GM23338 (cell line): ENCODE data around the gene KRT9. TPM values are rescaled to one million over a fixed set of nuclear protein-coding genes. Genes with fewer than 3 reads are reported as not detected.
A peak's percentile ranks its signal among the peaks of the same experiment; 100 is the strongest.

Source experiments
- ATAC-seq: fragments of 200-7000 bp; cut with Tn5 transposase; 3 replicates; pipeline ENCODE4 v1.9.1; 2020
- DNase-seq: peaks from one replicate; pipeline ENCODE4 v3.0.0-alpha.2; 2015; ENCODE audit warnings: low spot score
- H2AFZ ChIP-seq: fragments of 200-600 bp; sonication (generic); 2 replicates; pipeline ENCODE4 v1.8.0; 2016; ENCODE audit warnings: antibody characterized with exemption, mild to moderate bottlenecking, moderate library complexity
- H3F3A ChIP-seq: fragments of 200-600 bp; sonication (generic); replicated peaks from 2 replicates; pipeline ENCODE4 v1.8.0; 2017; ENCODE audit warnings: antibody characterized with exemption, mixed run types, low read depth
- H3K27ac ChIP-seq: fragments of 200-600 bp; sonication (generic); 2 replicates; pipeline ENCODE4 v1.6.1; 2016; ENCODE audit warnings: low read depth
- H3K27me3 ChIP-seq: fragments of 200-600 bp; sonication (generic); 2 replicates; pipeline ENCODE4 v1.8.0; 2016; ENCODE audit warnings: mild to moderate bottlenecking, mixed run types, moderate library complexity; ENCODE audit not compliant: insufficient read depth
- H3K36me3 ChIP-seq: fragments of 200-600 bp; sonication (generic); 2 replicates; pipeline ENCODE4 v1.8.0; 2016; ENCODE audit warnings: mild to moderate bottlenecking; ENCODE audit not compliant: insufficient read depth
- H3K4me1 ChIP-seq: fragments of 200-600 bp; sonication (generic); 2 replicates; pipeline ENCODE4 v1.8.0; 2016; ENCODE audit warnings: mild to moderate bottlenecking, moderate library complexity; ENCODE audit not compliant: insufficient read depth
- H3K4me2 ChIP-seq: fragments of 200-600 bp; sonication (generic); 2 replicates; pipeline ENCODE4 v1.7.1; 2017; ENCODE audit warnings: mixed run types
- H3K4me3 ChIP-seq: fragments of 200-600 bp; sonication (generic); 2 replicates; pipeline ENCODE4 v1.6.1; 2016; ENCODE audit warnings: mixed run types
- H3K79me2 ChIP-seq: fragments of 200-600 bp; sonication (generic); replicated peaks from 2 replicates; pipeline ENCODE4 v1.8.0; 2017; ENCODE audit warnings: mild to moderate bottlenecking; ENCODE audit not compliant: insufficient read depth
- H3K9me2 ChIP-seq: fragments of 200-600 bp; sonication (generic); 2 replicates; pipeline ENCODE4 v1.8.0; 2017; ENCODE audit not compliant: insufficient read depth
- H4K20me1 ChIP-seq: fragments of 200-600 bp; sonication (generic); replicated peaks from 2 replicates; pipeline ENCODE4 v1.8.0; 2017; ENCODE audit warnings: mild to moderate bottlenecking; ENCODE audit not compliant: insufficient read depth
- H3K27ac Mint-ChIP-seq: 2 replicates; pipeline ENCODE4 v1.8.0; 2020; ENCODE audit warnings: inconsistent platforms, mild to moderate bottlenecking, moderate library complexity, mixed read lengths
- H3K27me3 Mint-ChIP-seq: 3 replicates; pipeline ENCODE4 v1.8.0; 2022; ENCODE audit warnings: low read depth, mild to moderate bottlenecking, moderate library complexity, mixed read lengths, inconsistent platforms; ENCODE audit not compliant: insufficient read depth, poor library complexity
- H3K36me3 Mint-ChIP-seq: 3 replicates; pipeline ENCODE4 v1.8.0; 2021; ENCODE audit warnings: low read depth, mild to moderate bottlenecking, inconsistent platforms, moderate library complexity, mixed read lengths
- H3K4me1 Mint-ChIP-seq: 3 replicates; pipeline ENCODE4 v1.8.0; 2020; ENCODE audit warnings: mild to moderate bottlenecking, inconsistent platforms, mixed read lengths
- H3K4me3 Mint-ChIP-seq: 3 replicates; pipeline ENCODE4 v1.8.0; 2021; ENCODE audit warnings: moderate library complexity, mild to moderate bottlenecking, inconsistent platforms, mixed read lengths
- H3K9me3 Mint-ChIP-seq: 3 replicates; pipeline ENCODE4 v1.8.0; 2020; ENCODE audit warnings: moderate library complexity, mild to moderate bottlenecking, inconsistent platforms, mixed read lengths
- CREB1 ChIP-seq: fragments of 250-450 bp; sonication (Bioruptor Pico); IDR thresholded peaks from 2 replicates; pipeline ENCODE4 v1.5.0; 2020; ENCODE audit warnings: low read depth, mild to moderate bottlenecking, moderate library complexity
- EZH2phosphoT487 ChIP-seq: fragments of 200-600 bp; sonication (generic); IDR thresholded peaks from one replicate; pipeline ENCODE4 v1.8.1; 2018; ENCODE audit warnings: antibody characterized with exemption; ENCODE audit not compliant: unreplicated experiment
- JUNB ChIP-seq: IDR thresholded peaks from one replicate; pipeline ENCODE4 v1.6.1; 2016; ENCODE audit warnings: antibody characterized with exemption; ENCODE audit not compliant: unreplicated experiment
- NANOG ChIP-seq: IDR thresholded peaks from 2 replicates; pipeline ENCODE4 v1.6.1; 2016; ENCODE audit warnings: antibody characterized with exemption, borderline replicate concordance
- polyA plus RNA-seq: library from polyadenylated mRNA; unstranded; fragments of >200 nt; fragmentation: Nextera tagmentation; extraction: Ambion mirVana; gene quantifications from 2 replicates; pipeline ENCODE4 v1.2.1, GENCODE V29; 2016
- total RNA-seq: library from RNA; depleted of rRNA; stranded (reverse); fragments of >200 nt; shearing (Covaris generic); gene quantifications from 2 replicates; pipeline ENCODE4 v1.2.3, GENCODE V29; 2014
- TF ChIP-seq, protein P1 (sequence below), 2 experiments: fragments of 200-600 bp in 1 of 2; sonication (generic) in 1 of 2; conservative IDR thresholded peaks; 2 replicates each; pipeline versions ENCODE4 v1.5.1 to v1.6.1; 2016 to 2017; ENCODE audit warnings: antibody characterized with exemption in 2 of 2, low read depth in 2 of 2, mild to moderate bottlenecking in 2 of 2, moderate library complexity in 1 of 2
- TF ChIP-seq, protein P2 (sequence below): IDR thresholded peaks from one replicate; pipeline ENCODE4 v1.6.1; 2018; ENCODE audit warnings: antibody characterized with exemption; ENCODE audit not compliant: unreplicated experiment

KRT9 gene
- total and polyA plus RNA-seq, 2 experiments from 2014 or later = not detected

GRCh38 chr17:41527063-41528023 lies 44.5 kb downstream of the KRT9 start:
- H2AFZ ChIP-seq = peak overlapping the region; percentile 81
- H3K4me1 Mint-ChIP-seq = peaks cover 27% of the 10 kb centered on the region
- peak overlapping the region; percentile 92 for H3K4me3 Mint-ChIP-seq
- H3K36me3 ChIP-seq = 0 out of 2 replicates have a peak, but pooled peaks cover 9% of the 10 kb centered on the region
- H3K9me3 Mint-ChIP-seq = no peaks in the 10 kb centered on the region; the same call in 2 of the 3 replicates
- peaks cover 21% of the 10 kb centered on the region for H3K27me3 Mint-ChIP-seq
- H3K36me3 Mint-ChIP-seq = peaks cover 40% of the 10 kb centered on the region
- no peaks in the 10 kb centered on the region for H3K27me3 ChIP-seq
- ATAC-seq (peak; percentile 56), DNase-seq (peak; percentile 64)
- peaks cover 16% of the 10 kb centered on the region for H3K4me1 ChIP-seq
- no peaks in the 10 kb centered on the region for H3K9me2 ChIP-seq
- H3K79me2 ChIP-seq = peaks cover 11% of the 10 kb centered on the region
- H3K27ac ChIP-seq = peak overlapping the region; percentile 88; the same call in 1 of the 2 replicates
- H3K4me2 ChIP-seq = peak overlapping the region; percentile 92
- peak overlapping the region; percentile 97 for H3K4me3 ChIP-seq
- TF ChIP-seq, protein P1, sequence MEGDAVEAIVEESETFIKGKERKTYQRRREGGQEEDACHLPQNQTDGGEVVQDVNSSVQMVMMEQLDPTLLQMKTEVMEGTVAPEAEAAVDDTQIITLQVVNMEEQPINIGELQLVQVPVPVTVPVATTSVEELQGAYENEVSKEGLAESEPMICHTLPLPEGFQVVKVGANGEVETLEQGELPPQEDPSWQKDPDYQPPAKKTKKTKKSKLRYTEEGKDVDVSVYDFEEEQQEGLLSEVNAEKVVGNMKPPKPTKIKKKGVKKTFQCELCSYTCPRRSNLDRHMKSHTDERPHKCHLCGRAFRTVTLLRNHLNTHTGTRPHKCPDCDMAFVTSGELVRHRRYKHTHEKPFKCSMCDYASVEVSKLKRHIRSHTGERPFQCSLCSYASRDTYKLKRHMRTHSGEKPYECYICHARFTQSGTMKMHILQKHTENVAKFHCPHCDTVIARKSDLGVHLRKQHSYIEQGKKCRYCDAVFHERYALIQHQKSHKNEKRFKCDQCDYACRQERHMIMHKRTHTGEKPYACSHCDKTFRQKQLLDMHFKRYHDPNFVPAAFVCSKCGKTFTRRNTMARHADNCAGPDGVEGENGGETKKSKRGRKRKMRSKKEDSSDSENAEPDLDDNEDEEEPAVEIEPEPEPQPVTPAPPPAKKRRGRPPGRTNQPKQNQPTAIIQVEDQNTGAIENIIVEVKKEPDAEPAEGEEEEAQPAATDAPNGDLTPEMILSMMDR (conservative IDR thresholded peaks at IDR 0.05; ENCODE audit: low read depth in 2 of 2) = 0 out of 4 replicates have a peak, but pooled peaks of 1 of the 2 experiments have one; percentile 11
- TF ChIP-seq, protein P2, sequence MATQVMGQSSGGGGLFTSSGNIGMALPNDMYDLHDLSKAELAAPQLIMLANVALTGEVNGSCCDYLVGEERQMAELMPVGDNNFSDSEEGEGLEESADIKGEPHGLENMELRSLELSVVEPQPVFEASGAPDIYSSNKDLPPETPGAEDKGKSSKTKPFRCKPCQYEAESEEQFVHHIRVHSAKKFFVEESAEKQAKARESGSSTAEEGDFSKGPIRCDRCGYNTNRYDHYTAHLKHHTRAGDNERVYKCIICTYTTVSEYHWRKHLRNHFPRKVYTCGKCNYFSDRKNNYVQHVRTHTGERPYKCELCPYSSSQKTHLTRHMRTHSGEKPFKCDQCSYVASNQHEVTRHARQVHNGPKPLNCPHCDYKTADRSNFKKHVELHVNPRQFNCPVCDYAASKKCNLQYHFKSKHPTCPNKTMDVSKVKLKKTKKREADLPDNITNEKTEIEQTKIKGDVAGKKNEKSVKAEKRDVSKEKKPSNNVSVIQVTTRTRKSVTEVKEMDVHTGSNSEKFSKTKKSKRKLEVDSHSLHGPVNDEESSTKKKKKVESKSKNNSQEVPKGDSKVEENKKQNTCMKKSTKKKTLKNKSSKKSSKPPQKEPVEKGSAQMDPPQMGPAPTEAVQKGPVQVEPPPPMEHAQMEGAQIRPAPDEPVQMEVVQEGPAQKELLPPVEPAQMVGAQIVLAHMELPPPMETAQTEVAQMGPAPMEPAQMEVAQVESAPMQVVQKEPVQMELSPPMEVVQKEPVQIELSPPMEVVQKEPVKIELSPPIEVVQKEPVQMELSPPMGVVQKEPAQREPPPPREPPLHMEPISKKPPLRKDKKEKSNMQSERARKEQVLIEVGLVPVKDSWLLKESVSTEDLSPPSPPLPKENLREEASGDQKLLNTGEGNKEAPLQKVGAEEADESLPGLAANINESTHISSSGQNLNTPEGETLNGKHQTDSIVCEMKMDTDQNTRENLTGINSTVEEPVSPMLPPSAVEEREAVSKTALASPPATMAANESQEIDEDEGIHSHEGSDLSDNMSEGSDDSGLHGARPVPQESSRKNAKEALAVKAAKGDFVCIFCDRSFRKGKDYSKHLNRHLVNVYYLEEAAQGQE = no peak
- H4K20me1 ChIP-seq = peaks cover 9% of the 10 kb centered on the region; the same call in 1 of the 2 replicates
- no peaks in the 10 kb centered on the region for H3F3A ChIP-seq
- peak overlapping the region; percentile 98 for H3K27ac Mint-ChIP-seq

- H3K27me3 ChIP-seq = no peaks in the 10 kb centered on the region
- H3K4me2 ChIP-seq = no peak overlapping the region
- H4K20me1 ChIP-seq = peaks cover 9% of the 10 kb centered on the region; the same call in 1 of the 2 replicates
- TF ChIP-seq, protein P2 = no peak
- TF ChIP-seq CREB1 (CRISPR knock-in tag) (no peak), NANOG (no peak), JUNB (no peak), EZH2phosphoT487 (no peak)
Observed at GRCh38 chr17:41524261-41524660, 47.6 kb downstream of the KRT9 start.

More at GRCh38 chr17:41524261-41524660, 47.6 kb downstream of the KRT9 start:
- no peak overlapping the region for H3K27ac ChIP-seq
- Mint-ChIP-seq H3K4me1 (peaks cover 36% of the 10 kb centered on the region), H3K4me3 (no peak overlapping the region), H3K27ac (no peak overlapping the region), H3K9me3 (no peaks in the 10 kb centered on the region; the same call in 2 of the 3 replicates), H3K36me3 (peaks cover 40% of the 10 kb centered on the region), H3K27me3 (peaks cover 25% of the 10 kb centered on the region)
- H3K79me2 ChIP-seq = peaks cover 11% of the 10 kb centered on the region
- ATAC-seq (no peak), DNase-seq (no peak)
- peaks cover 22% of the 10 kb centered on the region for H3K4me1 ChIP-seq
- 0 out of 2 replicates have a peak, but pooled peaks cover 4% of the 10 kb centered on the region for H3F3A ChIP-seq
- H3K9me2 ChIP-seq = no peaks in the 10 kb centered on the region
- H3K36me3 ChIP-seq = 0 out of 2 replicates have a peak, but pooled peaks cover 9% of the 10 kb centered on the region
- H2AFZ ChIP-seq = no peak overlapping the region
- no peak overlapping the region for H3K4me3 ChIP-seq
